HL-60/S4 treated with phorbol 12-myristate 13-acetate at 8.2 ng/mL for 4 days and 3 days (cell line): ENCODE results near the gene PMPCA.

Experiments
- in situ Hi-C: fragments of 300-500 bp; cut with MboI; formaldehyde crosslinking; loops from 2 replicates; pipeline ENCODE4 v1.15.0; 2022; ENCODE audit warnings: low sequenced_read_pairs

PMPCA gene

GRCh38 chr9:136433849-136434579 lies 23.6 kb downstream of the PMPCA start:
- in situ Hi-C loops: no loop called here

DNA sequence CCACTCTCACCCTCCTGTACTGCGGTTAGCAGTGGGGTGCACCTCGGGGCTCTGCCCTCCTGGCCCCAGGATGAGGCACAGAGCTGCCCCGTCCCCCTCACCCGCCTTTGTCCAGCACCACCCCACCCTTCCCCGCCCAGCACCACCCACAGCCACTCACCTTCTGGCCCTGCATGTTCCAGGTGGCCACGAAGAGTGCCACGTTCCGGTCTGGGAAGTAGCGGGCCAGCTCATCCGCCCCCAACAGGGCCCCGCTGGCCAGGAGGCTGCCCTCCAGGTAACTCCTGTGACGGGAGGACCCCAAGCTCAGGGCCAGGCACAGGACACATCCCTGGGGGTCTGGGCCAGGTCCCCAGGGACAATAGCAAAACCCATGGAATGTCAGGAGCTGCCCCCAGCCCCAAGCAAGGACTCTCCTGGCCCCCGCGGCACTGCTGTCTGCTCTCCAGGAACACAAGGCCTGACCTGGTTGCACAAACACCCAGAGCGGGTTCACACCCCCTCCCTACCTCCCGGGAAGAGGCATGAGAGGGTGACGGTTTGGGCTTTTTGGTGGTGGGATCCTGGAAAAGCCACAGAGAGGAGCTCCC lies 24.2 kb downstream of the PMPCA start:
- in situ Hi-C loops: no loop called here

GRCh38 chr9:136436055-136436634 lies 25.7 kb downstream of the PMPCA start:
- in situ Hi-C loops: no loop called here

- in situ Hi-C loops: no loop called here
Observed at GRCh38 chr9:136437430-136437829, 27.0 kb downstream of the PMPCA start.

DNA sequence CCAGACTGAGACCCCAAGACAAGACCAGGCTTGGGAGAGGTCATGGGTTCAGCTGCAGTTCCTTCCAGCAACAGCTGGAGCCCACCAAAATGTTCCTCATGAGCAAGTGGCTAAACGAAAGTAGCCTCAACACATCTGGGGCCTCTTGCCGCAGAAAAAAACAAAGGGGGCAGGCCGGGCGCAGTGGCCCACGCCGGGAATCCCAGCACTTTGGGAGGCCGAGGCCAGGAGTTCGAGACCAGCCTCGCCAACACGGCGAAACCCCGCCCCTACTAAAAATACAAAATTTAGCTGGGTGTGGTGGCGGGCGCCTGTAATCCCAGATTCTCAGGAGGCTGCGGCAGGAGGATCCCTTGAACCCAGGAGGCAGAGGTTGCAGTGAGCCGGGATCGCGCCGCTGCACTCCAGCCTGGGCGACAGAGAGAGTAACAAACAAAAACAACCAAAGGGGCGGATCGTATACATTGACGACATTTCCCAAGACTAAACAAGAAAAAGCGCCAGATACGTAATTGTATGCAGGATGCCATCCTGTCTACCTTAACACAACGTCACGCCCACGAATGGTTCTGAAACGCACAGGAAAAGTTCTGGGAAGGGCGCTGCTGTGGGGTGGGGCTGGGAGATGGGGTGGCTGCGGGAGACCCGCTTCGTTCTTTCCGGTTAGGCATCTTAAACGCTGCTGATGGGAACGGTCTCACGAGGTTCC lies 27.5 kb downstream of the PMPCA start:
- in situ Hi-C loops: no loop called here

- in situ Hi-C loops: no loop called here
Observed at GRCh38 chr9:136438548-136439480, 28.4 kb downstream of the PMPCA start.

DNA sequence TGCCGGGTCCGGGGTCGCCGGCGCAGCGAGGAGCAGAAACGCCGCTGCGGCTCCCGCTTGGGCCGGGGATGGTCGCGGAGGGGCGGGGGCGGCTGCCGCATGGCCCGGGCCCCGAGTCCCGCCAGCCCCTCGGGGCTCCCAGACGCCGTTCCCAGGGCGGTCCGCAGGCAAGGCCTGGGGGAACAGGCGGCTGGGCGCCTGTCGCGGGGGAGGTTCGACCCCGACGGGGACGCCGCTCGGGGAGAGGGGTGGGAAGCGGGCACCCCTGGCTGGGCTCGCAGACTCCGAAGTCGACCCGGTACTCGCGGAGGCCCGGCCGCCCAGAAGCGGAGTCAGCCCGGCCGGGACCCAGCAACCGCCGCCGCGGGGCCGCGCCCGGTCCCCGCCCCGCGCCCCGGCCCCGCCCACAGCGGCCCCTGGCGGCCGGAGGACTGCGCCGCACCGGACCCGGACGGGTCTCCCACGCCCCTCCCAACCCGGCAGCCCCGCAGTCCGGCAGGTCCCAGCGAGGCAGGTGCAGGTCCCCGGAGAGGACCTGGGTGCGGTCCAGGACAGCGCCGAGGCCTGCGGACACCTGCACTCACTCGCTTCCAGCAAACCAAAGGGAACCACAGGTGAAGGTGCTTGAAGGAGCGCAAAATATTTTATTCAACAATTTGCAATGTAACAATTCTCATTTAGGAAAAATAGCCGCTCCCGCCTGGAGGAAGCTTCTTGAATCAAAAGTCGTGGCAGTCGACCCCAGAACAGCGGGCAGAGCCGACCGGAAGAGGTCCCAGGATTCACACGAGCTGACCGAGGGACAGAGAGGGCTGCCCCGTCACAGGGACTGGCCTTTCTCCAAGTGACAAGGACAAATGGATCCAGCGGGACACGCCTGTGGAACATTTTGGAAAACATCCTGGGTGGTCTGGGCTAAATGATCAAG lies 29.3 kb downstream of the PMPCA start, which contains the start of gene INPP5E:
Gene INPP5E (minus strand): TSS at position 365 of the 928 bp plus-strand sequence. CDS start 426 bp downstream, outside the sequence.
- in situ Hi-C loops: no loop called here

- in situ Hi-C loops: no loop called here
Observed at GRCh38 chr9:136441191-136441680, 30.8 kb downstream of the PMPCA start.

- in situ Hi-C loops: no loop called here
Observed at GRCh38 chr9:136441681-136442245, 31.3 kb downstream of the PMPCA start.

- in situ Hi-C loops: no loop called here
Observed at GRCh38 chr9:136442265-136442664, 31.8 kb downstream of the PMPCA start.

DNA sequence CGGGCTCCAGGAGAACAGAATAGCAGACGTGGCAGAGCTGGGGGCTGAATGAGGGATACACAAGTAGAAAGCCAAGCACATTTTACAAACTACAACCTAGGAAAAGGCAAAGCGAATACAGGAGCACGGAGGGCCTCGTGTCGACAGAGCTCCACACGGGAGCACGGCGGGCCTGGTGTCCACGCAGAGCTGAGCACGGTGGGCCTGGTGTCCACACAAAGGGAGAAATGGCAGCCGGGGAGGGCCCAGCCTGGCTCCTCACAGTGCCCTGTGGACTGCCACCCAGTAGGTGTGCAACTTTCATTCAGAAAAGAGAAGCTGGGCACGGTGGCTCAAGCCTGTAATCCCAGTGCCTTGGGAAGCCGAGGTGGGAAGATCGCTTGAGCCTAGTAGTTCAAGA lies 32.6 kb downstream of the PMPCA start:
- in situ Hi-C loops: no loop called here

DNA sequence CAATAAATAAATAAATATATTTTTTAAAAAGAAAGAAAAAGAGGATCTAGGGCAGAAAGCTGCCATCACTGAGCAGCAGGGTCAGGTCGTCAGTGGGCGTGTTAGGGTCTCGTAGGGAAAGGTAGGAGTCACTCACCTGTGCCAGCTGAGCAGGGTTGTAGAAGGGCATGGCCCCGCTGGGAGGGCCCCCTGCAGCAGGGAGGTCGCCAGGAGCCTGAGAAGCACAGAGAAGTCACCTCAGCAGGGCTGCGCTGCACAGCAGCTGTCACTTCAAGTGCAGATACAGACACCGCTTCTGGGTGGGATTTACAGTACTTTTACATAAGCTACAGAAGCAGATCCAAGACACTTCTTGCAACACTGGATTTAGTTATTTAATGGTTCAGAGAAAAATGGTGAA lies 33.2 kb downstream of the PMPCA start:
- in situ Hi-C loops: no loop called here

DNA sequence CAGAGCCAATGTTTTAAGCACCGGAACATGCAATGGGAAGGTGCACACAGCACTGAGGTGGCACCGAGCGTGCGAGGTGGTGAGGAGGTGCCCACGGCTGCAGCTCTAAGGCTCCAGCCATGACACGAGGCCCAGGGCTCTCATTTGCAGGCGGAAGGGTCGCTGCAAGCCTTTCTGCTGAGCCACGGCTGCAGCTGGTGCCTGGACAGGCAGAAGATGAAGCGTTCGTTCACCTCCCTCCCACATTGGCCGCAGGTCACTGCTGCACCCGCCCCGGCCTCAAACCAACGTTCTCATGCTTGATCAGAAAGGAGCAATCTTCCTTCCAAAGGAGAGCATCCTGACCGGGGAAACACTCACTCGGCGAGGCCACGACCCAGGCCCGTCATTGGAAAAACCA lies 33.6 kb downstream of the PMPCA start:
- in situ Hi-C loops: no loop called here

DNA sequence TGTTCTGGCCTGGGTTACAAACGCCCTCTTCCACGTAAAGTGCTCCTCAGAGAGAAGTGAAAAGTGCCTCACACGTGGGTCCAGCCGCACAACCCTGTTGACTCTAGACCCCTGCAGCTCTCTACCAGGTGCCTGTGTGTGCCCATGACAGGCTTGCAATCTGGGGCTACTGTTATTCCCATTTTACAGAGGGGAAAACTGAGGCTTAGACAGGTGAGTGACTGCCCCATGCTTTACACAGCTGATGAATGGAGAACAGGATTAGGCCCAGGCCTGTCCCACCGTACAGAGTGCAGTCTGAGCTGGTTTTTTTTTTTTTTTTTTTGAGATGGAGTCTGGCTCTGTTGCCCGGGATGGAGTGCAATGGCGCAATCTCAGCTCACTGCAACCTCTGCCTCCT lies 35.3 kb downstream of the PMPCA start:
- in situ Hi-C loops: no loop called here

- in situ Hi-C loops: no loop called here
Observed at GRCh38 chr9:136447173-136447778, 36.8 kb downstream of the PMPCA start.

- in situ Hi-C loops: no loop called here
Observed at GRCh38 chr9:136448655-136449054, 38.2 kb downstream of the PMPCA start.

GRCh38 chr9:136451221-136451877 lies 40.9 kb downstream of the PMPCA start:
- in situ Hi-C loops: no loop called here

- in situ Hi-C loops: no loop called here
Observed at GRCh38 chr9:136453326-136453725, 42.9 kb downstream of the PMPCA start.
